Measurements from ENCODE around the gene CCDC47. TPM values are rescaled to one million over a fixed set of nuclear protein-coding genes. Genes with fewer than 3 reads are reported as not detected.

CCDC47 gene
- total and polyA plus RNA-seq, 2 of the 13 experiments (the other 11 are each of a cell fraction or from before 2014, with no cell fraction given), result 59.3 to 99.5 TPM

DNA sequence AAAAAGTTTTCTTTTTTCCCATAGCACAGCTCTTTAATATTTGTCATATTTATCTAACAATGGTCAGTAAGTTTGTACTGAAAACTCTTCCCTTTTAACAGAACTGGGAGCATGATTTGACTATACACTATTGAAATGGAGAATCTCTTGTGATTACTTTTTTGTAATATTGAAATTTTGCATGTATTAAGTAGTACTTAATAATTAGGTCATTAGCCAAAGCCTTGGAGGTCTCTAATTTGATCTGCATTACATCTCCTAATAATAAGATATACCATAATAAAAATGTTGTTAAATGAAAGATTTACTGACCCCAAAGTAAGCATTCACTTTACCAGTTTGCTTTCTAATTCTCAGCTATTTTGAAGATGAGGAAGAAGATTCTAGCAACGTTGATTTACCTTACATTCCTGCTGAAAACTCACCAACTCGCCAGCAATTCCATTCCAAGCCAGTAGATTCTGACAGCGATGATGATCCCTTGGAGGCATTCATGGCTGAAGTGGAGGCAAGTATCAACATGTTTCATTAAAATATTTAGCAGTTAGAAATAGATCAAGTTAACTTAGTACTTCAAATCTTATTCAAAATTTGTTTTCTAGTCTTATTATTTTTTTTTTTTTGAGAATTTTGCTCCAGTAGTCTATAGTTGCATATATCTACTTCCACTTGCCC, 18.8 kb upstream of the CCDC47 start:
- Histone ChIP-seq H3K4me3 (replicated peaks in 1 of 3; ENCODE audit: insufficient read depth in 1 of 3, low read depth in 2 of 3, low read length in 3 of 3) (no peak overlapping the region), H3K4me2 (ENCODE audit: low read depth, low read length) (no peak overlapping the region), H3K27me3 (ENCODE audit: control insufficient read depth in 1 of 2, insufficient read depth in 2 of 2, low read length in 2 of 2) (no peaks in the 10 kb centered on the region), H3K9ac (ENCODE audit: insufficient read depth, low read depth, low read length) (no peak overlapping the region), H3K4me1 (ENCODE audit: insufficient read depth, low read length) (no peaks in the 10 kb centered on the region), H2AFZ (ENCODE audit: low read length) (no peak overlapping the region), H3K9me3 (ENCODE audit: low read length) (no peaks in the 10 kb centered on the region), H4K20me1 (ENCODE audit: insufficient read depth, low read length) (peaks cover 4% of the 10 kb centered on the region; the same call in 1 of the 2 replicates), H3K27ac (ENCODE audit: extremely low read length, insufficient read depth, low read length) (no peak overlapping the region), H3K79me2 (ENCODE audit: insufficient read depth, low read length) (peaks cover 16% of the 10 kb centered on the region), H3K36me3 (replicated peaks in 1 of 2; ENCODE audit: control insufficient read depth in 1 of 2, insufficient read depth in 2 of 2, low read length in 2 of 2) (peaks cover 43 to 93% of the 10 kb centered on the region in 2 experiments)
- 98% methylated on average over 3 of the region's 3 CpGs for WGBS (ENCODE audit: low lambda C conversion rate)
- TF ChIP-seq ZNF430 (CRISPR knock-in tag; IDR thresholded peaks at IDR 0.05), result no peak
- TF ChIP-seq ZNF788 (CRISPR knock-in tag; IDR thresholded peaks at IDR 0.05; ENCODE audit: borderline replicate concordance), result no peak
- no peak for TF ChIP-seq THYN1 (CRISPR knock-in tag; IDR thresholded peaks at IDR 0.05; ENCODE audit: borderline replicate concordance, low read depth)
- TF ChIP-seq GATAD2A (CRISPR knock-in tag; IDR thresholded peaks at IDR 0.05), result no peak
- TF ChIP-seq, protein P1, sequence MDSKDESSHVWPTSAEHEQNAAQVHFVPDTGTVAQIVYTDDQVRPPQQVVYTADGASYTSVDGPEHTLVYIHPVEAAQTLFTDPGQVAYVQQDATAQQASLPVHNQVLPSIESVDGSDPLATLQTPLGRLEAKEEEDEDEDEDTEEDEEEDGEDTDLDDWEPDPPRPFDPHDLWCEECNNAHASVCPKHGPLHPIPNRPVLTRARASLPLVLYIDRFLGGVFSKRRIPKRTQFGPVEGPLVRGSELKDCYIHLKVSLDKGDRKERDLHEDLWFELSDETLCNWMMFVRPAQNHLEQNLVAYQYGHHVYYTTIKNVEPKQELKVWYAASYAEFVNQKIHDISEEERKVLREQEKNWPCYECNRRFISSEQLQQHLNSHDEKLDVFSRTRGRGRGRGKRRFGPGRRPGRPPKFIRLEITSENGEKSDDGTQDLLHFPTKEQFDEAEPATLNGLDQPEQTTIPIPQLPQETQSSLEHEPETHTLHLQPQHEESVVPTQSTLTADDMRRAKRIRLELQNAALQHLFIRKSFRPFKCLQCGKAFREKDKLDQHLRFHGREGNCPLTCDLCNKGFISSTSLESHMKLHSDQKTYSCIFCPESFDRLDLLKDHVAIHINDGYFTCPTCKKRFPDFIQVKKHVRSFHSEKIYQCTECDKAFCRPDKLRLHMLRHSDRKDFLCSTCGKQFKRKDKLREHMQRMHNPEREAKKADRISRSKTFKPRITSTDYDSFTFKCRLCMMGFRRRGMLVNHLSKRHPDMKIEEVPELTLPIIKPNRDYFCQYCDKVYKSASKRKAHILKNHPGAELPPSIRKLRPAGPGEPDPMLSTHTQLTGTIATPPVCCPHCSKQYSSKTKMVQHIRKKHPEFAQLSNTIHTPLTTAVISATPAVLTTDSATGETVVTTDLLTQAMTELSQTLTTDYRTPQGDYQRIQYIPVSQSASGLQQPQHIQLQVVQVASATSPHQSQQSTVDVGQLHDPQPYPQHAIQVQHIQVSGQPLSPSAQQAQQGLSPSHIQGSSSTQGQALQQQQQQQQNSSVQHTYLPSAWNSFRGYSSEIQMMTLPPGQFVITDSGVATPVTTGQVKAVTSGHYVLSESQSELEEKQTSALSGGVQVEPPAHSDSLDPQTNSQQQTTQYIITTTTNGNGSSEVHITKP (CRISPR knock-in tag; IDR thresholded peaks at IDR 0.05; ENCODE audit: low read depth), result no peak
- TF ChIP-seq ZNF652 (CRISPR knock-in tag; IDR thresholded peaks at IDR 0.05; ENCODE audit: borderline replicate concordance, low read depth), result no peak
- no peak for DNase-seq (ENCODE audit: low spot score)
- CTCF ChIA-PET (ENCODE audit: low intra/inter-chr PET ratio, low total read pairs), result no interaction called here
- intact Hi-C loops (cut with micrococcal nuclease; ENCODE audit: unreplicated experiment), result no loop called here
- no TSS peak for BruUV-seq (replicated peaks)
- no peak for FAIRE-seq
- POLR2A ChIA-PET, result interaction anchor here (2.3 kb wide), 1 partner anchor 18 kb away, joined by 9 read pairs; the partner anchor contains the start of genes CCDC47 and DDX42
- no peak for ATAC-seq
- in situ Hi-C loops (cut with HindIII; ENCODE audit: extremely low pct_ligation_motif_present, low pct_unique_long_range_greater_than_20kb), result no loop called here
